Uterus (tissue), 4 donors: ENCODE results near the gene KPNA4. TPM values are rescaled to one million over a fixed set of nuclear protein-coding genes. Genes with fewer than 3 reads are reported as not detected.
"Not testable (repeated sequence)": the region's sequence is repeated elsewhere in the genome, so short reads cannot be mapped to it uniquely, and the experiment has no call there.

Experiments used
- DNase-seq, 2 donors: peaks; one replicate each; pipeline ENCODE4 v3.0.0-alpha.2; 2019 to 2020
- H3K27ac ChIP-seq, 2 donors: fragments of 200-600 bp; sonication (generic); 1 replicate in 1 of 2; 2 replicates in 1 of 2; pipeline ENCODE4 v1.5.1; 2016 to 2018
- H3K27me3 ChIP-seq, 2 donors: fragments of 200-600 bp; sonication (generic); one replicate each; pipeline ENCODE4 v1.5.1; 2018 to 2019; ENCODE audit warnings: control low read depth in 1 of 2
- H3K36me3 ChIP-seq, 2 donors: fragments of 200-600 bp; sonication (generic); one replicate each; pipeline ENCODE4 v1.5.1; 2019; ENCODE audit warnings: control low read depth in 1 of 2
- H3K4me1 ChIP-seq, 2 donors: fragments of 200-600 bp; sonication (generic); one replicate each; pipeline ENCODE4 v1.5.1; 2018 to 2019; ENCODE audit warnings: control low read depth in 1 of 2
- H3K4me3 ChIP-seq, 2 donors: fragments of 200-600 bp; sonication (generic); 1 replicate in 1 of 2; 2 replicates in 1 of 2; pipeline ENCODE4 v1.5.1; 2018 to 2019; ENCODE audit warnings: mild to moderate bottlenecking in 1 of 2
- H3K9me3 ChIP-seq, 2 donors: fragments of 200-600 bp; sonication (generic); one replicate each; pipeline ENCODE4 v1.5.1; 2019; ENCODE audit warnings: control low read depth in 1 of 2
- POLR2A ChIP-seq, 2 donors: fragments of 450-650 bp; IDR thresholded peaks; one replicate each; pipeline ENCODE4 v1.6.1; 2016; ENCODE audit warnings: antibody characterized with exemption in 2 of 2, mild to moderate bottlenecking in 1 of 2, moderate library complexity in 1 of 2
- intact Hi-C: fragments of 100-400 bp; cut with DNase I; formaldehyde crosslinking; loops from one replicate; pipeline ENCODE4 v1.15.1; 2023; ENCODE audit warnings: low total_unique reads
- total RNA-seq, 4 donors: library from RNA; depleted of rRNA in 3 of 4; stranded (reverse); fragments of >200 nt in 3 of 4; gene quantifications; one replicate each; pipeline versions ENCODE4 v1.1.0 to v1.2.4, GENCODE V29; 2014 to 2023
- TF ChIP-seq, protein P1 (sequence below), 4 experiments: fragments of 200-600 bp in 2 of 4; fragments of 450-650 bp in 2 of 4; sonication (generic) in 2 of 4; IDR thresholded peaks; one replicate each; pipeline ENCODE4 v1.5.1; 2016 to 2019; ENCODE audit warnings: antibody characterized with exemption in 4 of 4, mild to moderate bottlenecking in 2 of 4, moderate library complexity in 1 of 4
- donor health status: DM: yes; HTN: yes; CAD: no.

Gene KPNA4
- total RNA-seq, 4 donors from 2014 or later = 18.5 to 72.7 (median 33.5) TPM

DNA sequence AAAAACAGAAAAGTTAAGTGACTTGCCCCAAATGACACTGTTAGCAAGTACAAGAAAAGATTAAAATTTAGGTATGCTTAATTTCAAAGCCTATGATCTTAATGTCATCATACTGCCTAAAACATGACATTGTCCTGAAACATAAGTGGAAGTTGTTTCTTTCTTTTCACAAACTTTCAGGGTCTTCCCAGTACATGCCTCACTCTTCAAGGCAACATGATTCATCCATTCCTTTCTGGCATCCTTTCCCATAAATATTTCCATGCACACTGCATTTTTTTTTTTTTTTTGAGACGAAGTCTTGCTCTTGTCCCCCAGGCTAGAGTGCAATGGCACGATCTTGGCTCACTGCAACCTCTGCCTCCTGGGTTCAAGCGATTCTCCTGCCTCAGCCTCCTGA lies 42.5 kb upstream of the KPNA4 start:
- H3K9me3 ChIP-seq = no peaks in the 10 kb centered on the region
- TF ChIP-seq, protein P1, sequence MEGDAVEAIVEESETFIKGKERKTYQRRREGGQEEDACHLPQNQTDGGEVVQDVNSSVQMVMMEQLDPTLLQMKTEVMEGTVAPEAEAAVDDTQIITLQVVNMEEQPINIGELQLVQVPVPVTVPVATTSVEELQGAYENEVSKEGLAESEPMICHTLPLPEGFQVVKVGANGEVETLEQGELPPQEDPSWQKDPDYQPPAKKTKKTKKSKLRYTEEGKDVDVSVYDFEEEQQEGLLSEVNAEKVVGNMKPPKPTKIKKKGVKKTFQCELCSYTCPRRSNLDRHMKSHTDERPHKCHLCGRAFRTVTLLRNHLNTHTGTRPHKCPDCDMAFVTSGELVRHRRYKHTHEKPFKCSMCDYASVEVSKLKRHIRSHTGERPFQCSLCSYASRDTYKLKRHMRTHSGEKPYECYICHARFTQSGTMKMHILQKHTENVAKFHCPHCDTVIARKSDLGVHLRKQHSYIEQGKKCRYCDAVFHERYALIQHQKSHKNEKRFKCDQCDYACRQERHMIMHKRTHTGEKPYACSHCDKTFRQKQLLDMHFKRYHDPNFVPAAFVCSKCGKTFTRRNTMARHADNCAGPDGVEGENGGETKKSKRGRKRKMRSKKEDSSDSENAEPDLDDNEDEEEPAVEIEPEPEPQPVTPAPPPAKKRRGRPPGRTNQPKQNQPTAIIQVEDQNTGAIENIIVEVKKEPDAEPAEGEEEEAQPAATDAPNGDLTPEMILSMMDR (IDR thresholded peaks at IDR 0.05) = no peak
- no peak for TF ChIP-seq POLR2A (IDR thresholded peaks at IDR 0.05)
- intact Hi-C loops = no loop called here
- H3K36me3 ChIP-seq = no peaks in the 10 kb centered on the region
- H3K27ac ChIP-seq = no peak overlapping the region
- DNase-seq = no peak
- no peaks in the 10 kb centered on the region for H3K27me3 ChIP-seq
- no peak overlapping the region for H3K4me3 ChIP-seq
- H3K4me1 ChIP-seq = no peaks in the 10 kb centered on the region

DNA sequence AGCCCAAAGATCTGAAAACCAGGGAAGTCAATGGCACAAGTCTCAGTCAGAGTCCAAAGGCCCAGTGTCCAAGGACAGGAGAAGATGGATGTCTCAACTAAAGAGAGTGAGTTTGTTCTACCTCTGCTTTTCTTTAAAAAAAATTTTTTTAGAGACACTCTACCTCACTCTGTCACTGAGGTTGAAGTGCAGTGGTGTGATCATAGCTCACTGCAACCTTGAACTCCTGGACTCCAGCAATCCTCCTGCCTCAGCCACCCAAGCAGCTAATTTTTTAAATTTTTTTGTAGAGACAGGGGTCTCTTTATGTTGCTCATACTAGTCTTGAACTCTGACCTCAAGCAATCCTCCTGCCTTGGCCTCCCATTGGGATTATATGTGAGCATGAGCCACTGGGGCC lies 39.9 kb upstream of the KPNA4 start:
- Histone ChIP-seq H3K4me1 (no peaks in the 10 kb centered on the region), H3K27me3 (no peaks in the 10 kb centered on the region), H3K9me3 (no peaks in the 10 kb centered on the region), H3K36me3 (no peaks in the 10 kb centered on the region), H3K27ac (no peak overlapping the region), H3K4me3 (no peak overlapping the region)
- intact Hi-C loops = no loop called here
- no peak for TF ChIP-seq POLR2A (IDR thresholded peaks at IDR 0.05)
- TF ChIP-seq, protein P1 (IDR thresholded peaks at IDR 0.05) = no peak
- DNase-seq = no peak

DNA sequence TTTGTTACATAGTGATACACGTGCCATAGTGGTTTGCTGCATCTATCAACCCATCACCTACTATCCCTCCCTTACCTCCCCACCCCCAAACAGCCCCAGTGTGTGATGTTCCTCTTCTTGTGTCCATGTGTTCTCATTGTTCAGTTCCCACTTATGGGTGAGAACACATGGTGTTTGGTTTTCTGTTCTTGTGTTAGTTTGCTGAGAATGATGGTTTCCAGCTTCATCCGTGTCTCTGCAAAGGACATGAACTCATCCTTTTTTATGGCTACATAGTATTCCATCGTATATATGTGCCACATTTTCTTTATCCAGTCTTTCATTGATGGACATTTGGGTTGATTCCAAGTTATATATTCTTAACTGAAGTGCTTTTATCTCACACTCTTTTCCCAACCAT lies 38.5 kb upstream of the KPNA4 start:
- intact Hi-C loops, DNase-seq, H3K9me3 ChIP-seq: not testable (repeated sequence)

DNA sequence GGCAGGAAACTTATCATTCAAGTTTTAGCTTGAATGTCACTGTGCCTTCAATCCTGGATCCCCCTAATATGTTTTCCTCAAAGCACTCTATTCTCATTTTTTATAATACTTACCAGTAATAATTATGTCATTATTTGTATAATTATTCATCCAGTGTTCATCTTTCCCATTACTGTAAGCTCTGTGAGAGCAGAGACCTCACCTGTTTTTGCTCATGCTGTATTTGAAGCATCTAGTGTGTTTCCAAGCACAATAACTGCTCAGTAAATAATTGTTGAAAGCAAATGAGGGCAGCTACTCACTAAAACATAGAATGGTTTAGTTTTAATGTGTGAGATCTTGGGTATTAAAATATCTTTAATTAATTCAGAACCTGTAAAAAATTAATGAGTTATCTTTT lies 36.9 kb upstream of the KPNA4 start:
- H3K27me3 ChIP-seq = no peaks in the 10 kb centered on the region
- no peak overlapping the region for H3K27ac ChIP-seq
- H3K4me1 ChIP-seq = no peaks in the 10 kb centered on the region
- H3K36me3 ChIP-seq = no peaks in the 10 kb centered on the region
- H3K4me3 ChIP-seq = no peak overlapping the region
- TF ChIP-seq POLR2A (IDR thresholded peaks at IDR 0.05) = no peak
- TF ChIP-seq, protein P1 (IDR thresholded peaks at IDR 0.05) = no peak
- DNase-seq = no peak
- intact Hi-C loops = no loop called here
- no peaks in the 10 kb centered on the region for H3K9me3 ChIP-seq

More for the DNA sequence above, 38.5 kb upstream of the KPNA4 start:
- not testable (repeated sequence) for H3K4me1 ChIP-seq, H3K4me3 ChIP-seq, H3K27me3 ChIP-seq, H3K27ac ChIP-seq, H3K36me3 ChIP-seq

DNA sequence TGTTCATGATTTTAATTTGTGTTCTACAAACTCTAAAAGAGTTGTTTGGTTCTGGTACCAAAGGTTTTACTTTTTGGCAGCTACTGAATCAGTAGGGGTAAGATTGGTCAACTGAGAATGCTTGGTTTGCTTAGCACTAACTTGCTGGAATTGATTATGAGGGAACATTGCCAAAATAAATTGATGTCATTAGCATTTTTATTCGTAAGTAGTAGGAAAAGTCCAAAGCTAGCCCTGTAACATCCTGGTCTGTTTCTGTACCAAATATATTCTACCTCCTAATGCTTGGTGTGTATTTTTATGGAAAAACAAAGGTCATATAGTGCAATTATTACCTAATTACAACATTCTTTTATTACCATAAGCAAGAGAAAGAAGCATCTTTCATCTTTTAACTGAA lies 35.9 kb upstream of the KPNA4 start:
- H3K4me1 ChIP-seq = no peaks in the 10 kb centered on the region
- no peaks in the 10 kb centered on the region for H3K27me3 ChIP-seq
- no peak overlapping the region for H3K27ac ChIP-seq
- H3K9me3 ChIP-seq = no peaks in the 10 kb centered on the region
- no peak for DNase-seq
- no peak overlapping the region for H3K4me3 ChIP-seq
- intact Hi-C loops = no loop called here
- H3K36me3 ChIP-seq = no peaks in the 10 kb centered on the region
- TF ChIP-seq, protein P1 (IDR thresholded peaks at IDR 0.05) = no peak
- TF ChIP-seq POLR2A (IDR thresholded peaks at IDR 0.05) = no peak

DNA sequence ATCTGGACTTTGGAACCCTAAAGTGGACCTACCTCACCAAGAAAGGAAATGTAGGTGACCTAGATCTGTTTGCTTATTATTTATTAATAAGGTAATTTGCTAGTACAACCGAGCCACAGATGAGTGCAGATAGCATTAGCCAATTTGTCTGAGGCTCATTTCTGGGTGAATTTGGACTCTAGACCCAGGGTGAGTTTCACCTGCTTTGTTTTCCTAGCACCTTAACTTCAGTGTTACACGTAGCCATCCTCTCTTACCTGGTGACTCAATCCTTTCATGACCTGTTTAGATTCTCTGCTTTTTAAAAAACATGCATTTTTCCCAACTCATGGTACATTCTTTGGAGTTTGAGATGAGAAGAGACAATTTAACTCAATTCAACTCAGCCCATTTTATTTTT lies 33.5 kb upstream of the KPNA4 start:
- Histone ChIP-seq H3K27me3 (no peaks in the 10 kb centered on the region), H3K36me3 (no peaks in the 10 kb centered on the region), H3K4me1 (no peaks in the 10 kb centered on the region), H3K27ac (no peak overlapping the region), H3K9me3 (no peaks in the 10 kb centered on the region), H3K4me3 (no peak overlapping the region)
- no peak for TF ChIP-seq POLR2A (IDR thresholded peaks at IDR 0.05)
- TF ChIP-seq, protein P1 (IDR thresholded peaks at IDR 0.05) = no peak
- intact Hi-C loops = no loop called here
- DNase-seq = no peak
